Natural killer cell (primary cell): ENCODE results near the gene GALNT3. TPM values are rescaled to one million over a fixed set of nuclear protein-coding genes. Genes with fewer than 3 reads are reported as not detected.

Experiments used
- ATAC-seq, 3 donors: fragments of 150-1000 bp in 2 of 3; fragments of 200-7000 bp in 1 of 3; cut with Tn5 transposase; 1 replicate in 1 of 3; 2 replicates in 2 of 3; pipeline ENCODE4 v1.10.0; 2021; ENCODE audit warnings: mild to moderate bottlenecking in 2 of 3, moderate library complexity in 2 of 3
- DNase-seq, 2 donors: peaks; one replicate each; pipeline versions ENCODE4 v3.0.0 to v3.0.0-alpha.2; 2013 to 2021; ENCODE audit warnings: mixed read lengths in 1 of 2
- H3K27ac ChIP-seq: one replicate; pipeline ENCODE4 v1.5.1; 2013; ENCODE audit warnings: mild to moderate bottlenecking, low read length
- H3K27me3 ChIP-seq: one replicate; pipeline ENCODE4 v1.6.1; 2013; ENCODE audit warnings: low read length; ENCODE audit not compliant: control insufficient read depth, insufficient read depth
- H3K36me3 ChIP-seq: one replicate; pipeline ENCODE4 v1.6.1; 2013; ENCODE audit warnings: low read length; ENCODE audit not compliant: control insufficient read depth, insufficient read depth
- H3K4me1 ChIP-seq: one replicate; pipeline ENCODE4 v1.6.1; 2013; ENCODE audit warnings: low read length; ENCODE audit not compliant: control insufficient read depth, insufficient read depth
- H3K4me3 ChIP-seq: one replicate; pipeline ENCODE4 v1.5.1; 2013; ENCODE audit warnings: low read length
- H3K9me3 ChIP-seq: one replicate; pipeline ENCODE4 v1.6.1; 2013; ENCODE audit warnings: low read length; ENCODE audit not compliant: control insufficient read depth, insufficient read depth
- H3K27ac Mint-ChIP-seq, 2 donors: one replicate each; pipeline ENCODE4 v1.8.0; 2022; ENCODE audit warnings: mild to moderate bottlenecking in 2 of 2, mixed read lengths in 2 of 2, moderate library complexity in 1 of 2
- H3K27me3 Mint-ChIP-seq, 2 donors: one replicate each; pipeline ENCODE4 v1.8.0; 2022; ENCODE audit warnings: low read depth in 2 of 2, mixed read lengths in 2 of 2
- H3K36me3 Mint-ChIP-seq: one replicate; pipeline ENCODE4 v1.8.0; 2022; ENCODE audit warnings: mixed read lengths
- H3K4me1 Mint-ChIP-seq, 2 donors: one replicate each; pipeline ENCODE4 v1.8.0; 2022; ENCODE audit warnings: mixed read lengths in 2 of 2
- H3K4me3 Mint-ChIP-seq: one replicate; pipeline ENCODE4 v1.8.0; 2022; ENCODE audit warnings: mild to moderate bottlenecking, moderate library complexity, mixed read lengths
- H3K9me3 Mint-ChIP-seq, 2 donors: one replicate each; pipeline ENCODE4 v1.8.0; 2022; ENCODE audit warnings: mixed read lengths in 2 of 2
- CTCF ChIP-seq: fragments of 200-600 bp; IDR thresholded peaks from one replicate; pipeline ENCODE4 v1.8.0; 2022; ENCODE audit warnings: antibody characterized with exemption
- WGBS: methylation state at CpG from one replicate; pipeline ENCODE4 v1.1.7; 2013; ENCODE audit warnings: missing lambda C conversion rate; ENCODE audit not compliant: insufficient coverage; 5-methylcytosine and 5-hydroxymethylcytosine counted together
- intact Hi-C: fragments of 100-400 bp; cut with micrococcal nuclease; formaldehyde crosslinking; loops from one replicate; pipeline ENCODE4 v1.14.2; 2022
- total RNA-seq, 4 donors: library from RNA; stranded (reverse); fragments of 120-200 nt in 1 of 4; gene quantifications; one replicate each; pipeline versions ENCODE4 v1.2.3 to v1.2.4, GENCODE V29; 2013 to 2022

Gene GALNT3
- total RNA-seq, result 10 to 100 TPM; 42.9 to 52.7 (median 47.4) TPM
- 37.7 TPM for total RNA-seq (2013)

GRCh38 chr2:165793779-165794535 is at the start of gene GALNT3:
GALNT3 (minus strand) TSS chr2:165794247; CDS start chr2:165770700, 23,547 bp downstream.
- H3K27ac ChIP-seq, result peak within 1 kb of the TSS; percentile 94
- H3K4me3 ChIP-seq, result peak within 1 kb of the TSS; percentile 93
- intact Hi-C loops, result loop anchor here (5.0 kb wide), 2 partner anchors 158 to 352 kb away; partner anchors contain the start of gene TTC21B
- Mint-ChIP-seq H3K27ac (peak within 1 kb of the TSS; percentile 85 to 92), H3K4me3 (peak within 1 kb of the TSS; percentile 99), H3K27me3 (no peaks in the 10 kb centered on the region), H3K36me3 (no peaks in the 10 kb centered on the region), H3K4me1 (peaks cover 65 to 79% of the 10 kb centered on the region in 2 donors), H3K9me3 (no peaks in the 10 kb centered on the region)
- H3K4me1 ChIP-seq, result peaks cover 15% of the 10 kb centered on the region
- DNase-seq (peak; percentile 36 to 53), ATAC-seq (peak; percentile 23 to 50 (median 50))
- H3K9me3 ChIP-seq, result no peaks in the 10 kb centered on the region
- no peaks in the 10 kb centered on the region for H3K27me3 ChIP-seq
- no peak for TF ChIP-seq CTCF
- under 1% methylated on average over 70 of the region's 70 CpGs for WGBS
- H3K36me3 ChIP-seq, result no peaks in the 10 kb centered on the region

GRCh38 chr2:165843351-165843750 is 49.3 kb upstream of the GALNT3 start:
- ATAC-seq, result no peak
- intact Hi-C loops, result no loop called here
- Histone ChIP-seq H3K27ac (no peak overlapping the region), H3K36me3 (no peaks in the 10 kb centered on the region), H3K4me3 (no peak overlapping the region), H3K27me3 (no peaks in the 10 kb centered on the region), H3K4me1 (no peaks in the 10 kb centered on the region), H3K9me3 (no peaks in the 10 kb centered on the region)
- H3K4me3 Mint-ChIP-seq, result no peak overlapping the region
- H3K4me1 Mint-ChIP-seq, result peaks cover 0 to 5% of the 10 kb centered on the region in 2 donors
- H3K27me3 Mint-ChIP-seq, result no peaks in the 10 kb centered on the region
- no peaks in the 10 kb centered on the region for H3K9me3 Mint-ChIP-seq
- 100% methylated on average over 1 of the region's 1 CpG for WGBS
- TF ChIP-seq CTCF, result no peak
- H3K36me3 Mint-ChIP-seq, result no peaks in the 10 kb centered on the region
- H3K27ac Mint-ChIP-seq, result no peak overlapping the region
- DNase-seq, result no peak

GRCh38 chr2:165840333-165840958 is 46.4 kb upstream of the GALNT3 start:
- intact Hi-C loops, result no loop called here

More at GRCh38 chr2:165840333-165840958, 46.4 kb upstream of the GALNT3 start:
- peaks cover 0 to 5% of the 10 kb centered on the region in 2 donors for H3K4me1 Mint-ChIP-seq
- no peaks in the 10 kb centered on the region for H3K9me3 ChIP-seq
- no peaks in the 10 kb centered on the region for H3K4me1 ChIP-seq
- H3K4me3 Mint-ChIP-seq, result no peak overlapping the region
- no peak for ATAC-seq
- H3K27ac Mint-ChIP-seq, result no peak overlapping the region
- DNase-seq, result no peak
- no peak overlapping the region for H3K4me3 ChIP-seq
- no peaks in the 10 kb centered on the region for H3K27me3 Mint-ChIP-seq
- no peak overlapping the region for H3K27ac ChIP-seq
- no peak for TF ChIP-seq CTCF
- no peaks in the 10 kb centered on the region for H3K27me3 ChIP-seq
- H3K36me3 ChIP-seq, result no peaks in the 10 kb centered on the region
- H3K36me3 Mint-ChIP-seq, result no peaks in the 10 kb centered on the region
- H3K9me3 Mint-ChIP-seq, result no peaks in the 10 kb centered on the region
